SU-DHL-6 (cell line): ENCODE results near the gene ZNF77.

ENCODE experiments used
- H2AFZ ChIP-seq: fragments of 200-600 bp; sonication (generic); 2 replicates; pipeline ENCODE4 v1.6.1; 2014; ENCODE audit warnings: low read depth, mild to moderate bottlenecking, moderate library complexity, mixed read lengths, antibody characterized with exemption, low read length; ENCODE audit not compliant: severe bottlenecking
- H3F3A ChIP-seq: fragments of 200-600 bp; shearing (Covaris generic); 2 replicates; pipeline ENCODE4 v1.6.0; 2016; ENCODE audit warnings: antibody characterized with exemption, mild to moderate bottlenecking; ENCODE audit not compliant: insufficient read depth
- H3K27ac ChIP-seq: fragments of 200-600 bp; sonication (generic); 2 replicates; pipeline ENCODE4 v1.5.1; 2016; ENCODE audit warnings: low read depth, mild to moderate bottlenecking, low read length, moderate library complexity, mixed read lengths
- H3K27me3 ChIP-seq: fragments of 200-600 bp; sonication (generic), shearing (Covaris generic); 2 replicates; pipeline ENCODE4 v1.6.0; 2014; ENCODE audit warnings: mild to moderate bottlenecking, low read length
- H3K36me3 ChIP-seq: fragments of 200-600 bp; sonication (generic); 2 replicates; pipeline ENCODE4 v1.6.1; 2014; ENCODE audit warnings: mild to moderate bottlenecking, low read length, mixed read lengths
- H3K4me2 ChIP-seq: fragments of 300-600, 200-600 bp; shearing (Covaris generic), sonication (generic); 2 replicates; pipeline ENCODE4 v1.6.0; 2014; ENCODE audit warnings: low read length, low read depth, mild to moderate bottlenecking; ENCODE audit not compliant: poor library complexity, severe bottlenecking
- H3K4me3 ChIP-seq: fragments of 200-600 bp; sonication (generic); 2 replicates; pipeline ENCODE4 v1.5.1; 2014; ENCODE audit warnings: antibody characterized with exemption, low read length, mild to moderate bottlenecking, mixed read lengths; ENCODE audit not compliant: insufficient read depth, poor library complexity, severe bottlenecking
- H3K79me2 ChIP-seq: fragments of 200-600 bp; sonication (generic); 2 replicates; pipeline ENCODE4 v1.6.1; 2014; ENCODE audit warnings: mild to moderate bottlenecking, low read length, moderate library complexity; ENCODE audit not compliant: insufficient read depth
- H3K9ac ChIP-seq: fragments of 200-600 bp; sonication (generic); 2 replicates; pipeline ENCODE4 v1.7.0; 2014; ENCODE audit warnings: mild to moderate bottlenecking, low read length
- H3K9me2 ChIP-seq: fragments of 200-600 bp; sonication (generic); replicated peaks from 2 replicates; pipeline ENCODE4 v1.6.1; 2014; ENCODE audit warnings: low read length; ENCODE audit not compliant: insufficient read depth
- H3K9me3 ChIP-seq: fragments of 200-600 bp; sonication (generic); 2 replicates; pipeline ENCODE4 v1.6.1; 2014; ENCODE audit warnings: low read length, mixed read lengths; ENCODE audit not compliant: insufficient read depth
- H4K20me1 ChIP-seq: fragments of 200-600 bp; sonication (generic); 2 replicates; pipeline ENCODE4 v1.6.1; 2014; ENCODE audit warnings: low read depth, mild to moderate bottlenecking, antibody characterized with exemption, low read length, moderate library complexity, mixed read lengths
- CTCF ChIP-seq: fragments of 200-600 bp; sonication (generic); IDR thresholded peaks from one replicate; pipeline ENCODE4 v1.5.1; 2017; ENCODE audit warnings: antibody characterized with exemption, mild to moderate bottlenecking, low read length, moderate library complexity; ENCODE audit not compliant: insufficient read depth, poor library complexity, severe bottlenecking
- EZH2phosphoT487 ChIP-seq: fragments of 200-600 bp; sonication (generic), shearing (Covaris generic); conservative IDR thresholded peaks from 2 replicates; pipeline ENCODE4 v1.6.1; 2018; ENCODE audit warnings: mild to moderate bottlenecking, antibody characterized with exemption, low read length, moderate library complexity, mixed read lengths

ZNF77 gene

DNA sequence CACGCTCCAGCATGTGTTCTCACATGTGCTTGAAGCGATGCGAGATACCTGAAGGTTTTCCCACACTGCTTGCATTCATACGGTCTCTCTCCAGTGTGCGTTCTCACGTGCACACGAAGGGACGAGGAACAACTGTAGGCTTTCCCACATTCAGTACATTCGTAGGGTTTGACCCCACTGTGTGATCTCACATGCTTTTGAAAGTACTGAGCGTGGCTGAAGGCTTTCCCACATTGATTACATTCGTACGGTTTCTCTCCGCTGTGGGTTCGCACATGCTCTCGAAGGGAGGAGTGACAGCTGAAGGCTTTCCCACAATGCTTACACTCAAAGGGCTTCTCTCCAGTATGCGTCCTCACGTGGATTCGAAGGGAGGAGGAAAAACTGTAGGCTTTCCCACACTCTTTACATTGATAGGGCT is 11.3 kb downstream of the ZNF77 start:
- Histone ChIP-seq H2AFZ (no peak overlapping the region), H3K36me3 (no peaks in the 10 kb centered on the region)

DNA sequence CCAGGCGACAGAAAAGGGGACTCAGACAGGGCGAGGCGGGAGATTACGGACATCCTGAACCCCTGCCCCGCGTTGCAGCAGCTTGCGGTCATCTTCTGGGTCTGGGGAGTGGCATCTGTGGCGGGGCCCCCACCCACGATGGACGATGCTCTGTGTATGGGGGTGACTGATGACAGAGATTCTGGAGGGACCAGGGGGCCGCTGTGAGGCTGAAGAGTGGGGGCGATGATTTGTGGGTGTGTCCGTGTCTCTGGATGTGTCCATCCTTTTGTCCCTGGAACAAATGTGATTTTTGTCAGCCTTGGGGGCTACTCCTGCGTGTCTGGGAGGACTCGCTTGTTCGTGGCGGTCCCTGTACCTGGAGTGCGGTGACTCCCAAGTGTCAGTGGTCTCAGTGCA is 17.7 kb downstream of the ZNF77 start:
- TF ChIP-seq CTCF (no peak), EZH2phosphoT487 (no peak)
- H3K36me3 ChIP-seq, result no peaks in the 10 kb centered on the region

More for the DNA sequence above, 11.3 kb downstream of the ZNF77 start:
- Histone ChIP-seq H3K79me2 (no peaks in the 10 kb centered on the region), H3F3A (no peaks in the 10 kb centered on the region), H4K20me1 (no peaks in the 10 kb centered on the region), H3K4me3 (no peak overlapping the region), H3K27me3 (no peaks in the 10 kb centered on the region), H3K4me2 (no peak overlapping the region), H3K9ac (no peak overlapping the region), H3K9me3 (peaks cover 17% of the 10 kb centered on the region), H3K9me2 (no peaks in the 10 kb centered on the region), H3K27ac (no peak overlapping the region)
- no peak for TF ChIP-seq EZH2phosphoT487
- no peak for TF ChIP-seq CTCF

DNA sequence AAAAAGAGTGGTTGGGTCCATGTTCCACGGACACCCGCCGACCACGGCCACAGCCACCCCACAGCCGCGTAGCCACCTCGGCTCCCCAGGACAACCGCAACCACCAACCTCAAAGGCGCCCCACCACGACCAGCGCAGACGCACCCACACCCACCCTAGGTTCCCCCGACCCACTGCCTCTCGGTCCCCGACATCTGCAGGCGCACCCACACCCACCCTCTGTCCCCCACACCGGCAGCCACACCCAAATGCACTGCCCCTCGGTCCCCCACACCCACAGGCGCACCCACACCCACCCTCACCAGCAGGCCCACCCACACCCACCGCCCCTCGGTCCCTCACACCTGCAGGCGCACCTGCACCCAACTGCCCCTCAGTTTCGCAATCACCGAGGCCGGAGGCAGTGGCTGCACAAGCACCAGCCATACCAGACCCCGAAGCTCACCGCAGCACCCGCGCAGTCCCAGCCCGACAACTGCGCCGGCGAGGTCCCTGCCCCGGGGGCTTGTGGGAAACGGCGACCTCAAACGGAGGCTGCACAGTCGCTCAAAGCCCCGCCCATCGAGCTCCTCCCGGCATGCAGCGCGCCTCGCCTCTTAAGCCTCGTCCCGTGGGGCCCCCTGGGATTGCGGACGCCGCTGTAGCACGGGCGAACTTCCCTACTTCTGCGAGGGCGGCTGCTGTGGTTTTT is 18.3 kb downstream of the ZNF77 start:
- Histone ChIP-seq H3K4me3 (no peak overlapping the region), H2AFZ (no peak overlapping the region), H3K79me2 (no peaks in the 10 kb centered on the region), H3K9ac (no peak overlapping the region), H4K20me1 (no peaks in the 10 kb centered on the region), H3K4me2 (no peak overlapping the region), H3K27ac (no peak overlapping the region), H3K36me3 (no peaks in the 10 kb centered on the region), H3K27me3 (no peaks in the 10 kb centered on the region), H3K9me3 (no peaks in the 10 kb centered on the region), H3F3A (no peaks in the 10 kb centered on the region), H3K9me2 (no peaks in the 10 kb centered on the region)
- TF ChIP-seq EZH2phosphoT487 (no peak), CTCF (no peak)

More for the DNA sequence above, 17.7 kb downstream of the ZNF77 start:
- Histone ChIP-seq H3K27ac (no peak overlapping the region), H3K9me3 (no peaks in the 10 kb centered on the region), H3K27me3 (no peaks in the 10 kb centered on the region), H3F3A (no peaks in the 10 kb centered on the region), H3K9ac (no peak overlapping the region), H3K9me2 (no peaks in the 10 kb centered on the region), H2AFZ (no peak overlapping the region), H3K4me2 (no peak overlapping the region), H3K79me2 (no peaks in the 10 kb centered on the region), H4K20me1 (no peaks in the 10 kb centered on the region), H3K4me3 (no peak overlapping the region)
